HG02852 (cell line): ENCODE data around the gene VAV2.
"Not testable (repeated sequence)": the region's sequence is repeated elsewhere in the genome, so short reads cannot be mapped to it uniquely, and the experiment has no call there.

Source experiments
- ATAC-seq: cut with Tn5 transposase; IDR thresholded peaks from one replicate; pipeline ENCODE4 v1.9.1; 2021; ENCODE audit warnings: mild to moderate bottlenecking, moderate library complexity; ENCODE audit not compliant: unreplicated experiment

Gene VAV2

GRCh38 chr9:133939845-133940244 lies 52.3 kb downstream of the VAV2 start:
- ATAC-seq = no peak

DNA sequence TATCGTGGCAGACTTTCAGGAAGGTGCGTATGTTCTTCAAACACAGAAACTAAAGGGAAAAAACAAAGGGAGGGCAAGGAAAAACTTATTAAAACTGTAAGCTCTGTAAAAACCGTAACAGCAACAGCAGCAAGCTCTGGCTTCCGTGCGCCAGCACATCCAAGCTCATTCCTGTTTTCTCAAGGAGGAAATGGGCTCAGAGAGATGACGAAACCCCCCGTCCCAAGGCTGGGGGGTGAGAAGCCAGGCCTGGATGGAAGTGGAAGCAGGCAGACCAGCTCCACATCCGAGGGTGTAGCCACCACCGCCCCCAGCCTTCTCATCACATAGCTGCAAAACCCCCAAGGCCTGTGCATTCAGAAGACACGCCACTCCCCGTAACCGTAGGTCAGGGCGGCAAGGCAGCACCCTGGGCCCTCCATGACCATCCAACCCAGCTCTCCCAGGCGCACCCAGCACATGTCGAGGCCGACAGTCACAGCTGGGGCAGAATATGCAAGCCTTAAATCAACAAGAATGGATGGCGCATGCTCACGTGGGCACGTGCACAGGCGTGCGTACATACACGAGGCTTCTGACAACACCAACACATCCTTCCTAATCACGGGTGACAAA lies 52.8 kb downstream of the VAV2 start:
- no peak for ATAC-seq

DNA sequence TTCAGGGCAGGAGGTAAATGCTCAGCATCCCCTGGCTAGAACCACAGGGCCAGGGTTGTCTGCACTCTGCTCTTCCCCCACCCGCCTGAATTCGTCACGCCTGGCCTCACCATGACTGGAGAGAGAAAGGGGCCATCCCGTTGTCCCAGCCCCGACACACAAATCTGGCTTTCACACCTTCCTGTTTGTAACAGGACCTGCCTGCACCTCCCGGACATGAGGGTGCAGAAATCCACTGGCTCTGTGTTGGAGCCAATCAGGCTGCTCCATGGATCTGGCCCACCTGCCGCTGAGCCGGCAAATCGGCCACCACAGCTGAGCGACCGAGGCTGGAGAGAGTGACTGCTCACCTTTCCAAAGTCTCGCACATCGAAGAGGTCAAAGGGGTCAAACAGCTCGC lies 53.4 kb downstream of the VAV2 start:
- ATAC-seq = no peak

GRCh38 chr9:133938086-133938485 lies 54.0 kb downstream of the VAV2 start:
- ATAC-seq = no peak

- no peak for ATAC-seq
Measured at GRCh38 chr9:133937120-133937519, 55.0 kb downstream of the VAV2 start.

GRCh38 chr9:133935328-133936005 lies 56.7 kb downstream of the VAV2 start:
- no peak for ATAC-seq

DNA sequence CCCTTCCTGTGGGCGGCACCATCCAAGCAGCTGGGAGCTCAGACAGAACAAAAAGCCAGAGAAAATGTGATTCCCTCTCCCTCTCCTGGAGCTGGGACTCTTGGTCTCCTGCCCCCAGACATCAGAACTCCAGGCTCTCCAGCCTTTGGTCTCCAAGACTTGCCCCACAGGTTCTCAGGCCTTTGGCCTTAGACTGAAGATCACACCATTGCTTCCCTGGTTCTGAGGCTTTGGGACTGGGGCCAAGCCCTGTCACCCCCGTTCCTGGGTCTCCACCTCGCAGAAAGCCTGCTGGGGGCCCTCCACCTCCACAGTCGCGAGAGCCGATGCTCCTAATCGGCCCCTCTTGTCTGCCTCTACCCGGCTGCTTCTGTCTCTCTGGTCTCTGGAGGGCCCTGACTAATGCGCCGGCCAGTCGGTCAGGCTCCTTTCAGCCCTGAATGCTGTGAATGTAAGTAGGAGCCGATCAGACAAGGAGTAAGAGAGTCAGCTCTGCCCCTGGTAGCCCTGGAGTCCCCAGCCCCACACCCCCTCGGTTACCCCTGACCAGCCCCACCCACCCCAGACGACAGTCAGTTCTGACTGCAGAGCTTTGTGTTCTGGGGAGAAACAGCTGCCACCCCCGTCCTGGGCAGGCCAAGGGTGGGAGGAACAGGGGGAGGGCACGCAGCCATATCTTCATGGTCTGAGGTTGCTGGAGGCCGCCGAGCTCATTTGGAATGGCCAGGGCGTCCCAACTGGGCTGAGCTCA lies 57.5 kb downstream of the VAV2 start:
- no peak for ATAC-seq

DNA sequence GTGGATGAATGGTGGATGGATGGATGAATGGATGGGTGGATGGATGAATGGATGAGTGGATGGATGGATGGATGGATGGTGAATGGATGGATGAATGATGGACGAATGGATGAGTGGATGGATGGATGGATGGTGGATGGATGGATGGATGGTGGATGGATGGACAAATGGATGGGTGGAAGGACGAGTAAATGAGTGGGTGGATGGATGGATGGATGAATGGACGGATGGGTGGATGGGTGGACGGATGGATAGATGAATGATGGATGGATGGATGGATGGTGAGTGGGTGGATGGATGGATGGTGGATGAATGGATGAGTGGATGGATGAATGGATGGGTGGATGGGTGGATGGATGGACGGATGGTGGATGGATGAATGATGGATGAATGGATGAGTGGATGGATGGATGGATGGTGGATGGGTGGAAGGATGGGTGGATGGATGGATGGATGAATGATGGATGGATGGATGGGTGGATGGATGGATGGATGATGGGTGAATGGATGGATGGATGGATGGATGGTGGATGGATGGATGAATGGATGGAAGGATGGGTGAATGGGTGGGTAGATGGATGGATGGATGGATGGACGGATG lies 58.6 kb downstream of the VAV2 start:
- no peak for ATAC-seq

DNA sequence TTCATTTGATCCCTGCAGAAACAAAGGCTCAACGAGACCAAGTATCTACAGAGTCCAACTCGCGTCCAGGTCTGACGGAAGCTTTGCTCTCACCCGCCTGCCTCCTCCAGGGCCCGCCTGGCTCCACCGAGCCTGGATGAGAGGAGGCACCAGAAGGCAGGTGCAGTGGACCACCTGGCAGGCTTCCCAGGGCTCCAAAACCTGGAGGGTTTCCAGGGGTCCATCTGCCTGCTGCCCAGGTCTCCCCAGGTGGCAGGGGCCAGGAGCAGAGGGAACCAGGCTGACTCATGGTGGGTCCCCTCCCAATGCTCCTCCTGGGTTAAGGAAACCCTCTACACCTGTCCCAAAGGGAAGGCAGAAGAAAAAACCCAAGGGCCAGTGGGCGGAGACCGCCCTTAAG lies 59.5 kb downstream of the VAV2 start:
- ATAC-seq = no peak

DNA sequence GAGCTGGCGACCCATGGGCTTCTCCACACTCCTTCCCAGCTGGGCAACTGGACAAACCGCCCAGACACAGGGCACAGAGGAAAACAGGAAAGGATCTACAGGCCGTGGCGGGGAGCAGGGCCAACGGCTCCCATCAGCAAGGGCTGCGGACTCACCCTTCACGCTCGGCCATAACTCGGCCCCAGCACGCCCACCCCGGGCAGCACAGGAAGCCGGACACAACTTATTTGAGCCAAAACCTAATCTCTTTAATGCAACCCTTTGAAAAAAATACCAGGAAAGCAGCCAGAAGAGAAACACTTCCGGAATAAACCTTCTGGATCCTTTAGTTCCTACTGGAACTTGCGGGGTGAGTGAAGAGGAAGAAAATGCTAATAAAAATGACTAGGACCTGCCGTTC lies 59.9 kb downstream of the VAV2 start:
- no peak for ATAC-seq

DNA sequence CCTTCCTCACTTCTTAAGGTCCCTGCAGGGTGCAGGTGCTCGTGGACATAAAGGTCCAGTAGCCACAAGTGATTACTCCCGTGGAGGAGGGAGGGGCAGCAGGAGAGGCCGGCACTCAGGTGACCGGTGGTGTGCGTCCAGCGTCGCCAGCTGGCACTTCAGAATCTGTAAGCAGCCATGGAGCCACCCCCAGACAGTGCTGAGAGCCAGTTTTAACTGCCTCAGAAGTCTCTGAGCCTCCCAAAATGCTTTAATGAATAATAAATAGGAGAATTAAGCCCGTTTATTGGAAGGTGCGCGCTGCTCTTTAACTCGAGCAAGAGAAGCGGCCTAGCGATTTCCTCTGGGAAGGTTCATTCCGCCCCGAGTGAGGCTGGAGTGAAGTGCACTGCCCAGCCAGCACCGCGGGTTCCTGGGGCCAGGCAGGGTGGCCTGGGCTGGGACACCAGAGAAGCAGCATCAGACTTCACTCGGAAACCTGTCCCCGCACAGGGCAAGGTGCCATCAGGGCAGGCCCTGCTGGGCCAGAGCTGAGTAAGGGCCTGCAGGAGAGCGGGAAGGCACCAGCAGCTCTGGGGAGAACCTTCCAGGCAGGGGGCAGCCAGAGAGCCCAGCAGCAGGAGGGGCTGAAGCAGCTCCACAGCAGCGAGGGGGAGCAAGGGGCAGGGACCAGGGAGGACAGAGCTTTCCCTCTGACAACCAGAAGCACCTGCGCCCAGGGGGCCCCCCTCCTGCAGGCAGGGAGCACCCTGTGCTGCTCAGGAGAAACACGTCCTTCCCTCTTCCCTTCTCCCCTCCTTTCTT lies 61.2 kb downstream of the VAV2 start:
- ATAC-seq = no peak

- no peak for ATAC-seq
Measured at GRCh38 chr9:133930046-133930681, 62.0 kb downstream of the VAV2 start.

- ATAC-seq = no peak
Measured at GRCh38 chr9:133929599-133929998, 62.5 kb downstream of the VAV2 start.

DNA sequence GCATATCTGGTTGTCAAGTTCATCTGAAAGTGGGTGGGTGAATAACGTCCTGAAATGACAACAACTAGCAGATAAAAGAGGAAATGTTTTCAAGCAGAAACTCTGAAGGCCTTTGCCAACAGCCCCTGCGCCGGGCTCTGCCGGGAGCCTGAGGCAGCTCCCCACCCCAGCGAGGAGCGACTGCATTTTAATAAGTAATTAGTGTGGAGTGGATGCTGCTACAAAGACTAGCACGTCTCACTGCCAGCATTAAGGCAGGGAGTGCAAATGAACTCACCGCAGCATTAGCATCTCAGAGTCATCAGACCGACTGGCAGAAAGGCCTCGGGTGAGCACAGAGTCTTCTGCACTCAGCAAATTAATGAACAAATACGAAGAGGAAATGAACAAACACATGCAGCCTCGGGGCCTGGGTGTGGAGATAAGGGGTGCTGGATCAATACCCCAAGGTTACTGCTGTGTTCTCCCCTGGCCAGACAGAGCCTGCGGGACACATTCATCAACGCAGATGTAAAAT lies 63.8 kb downstream of the VAV2 start:
- ATAC-seq = no peak

DNA sequence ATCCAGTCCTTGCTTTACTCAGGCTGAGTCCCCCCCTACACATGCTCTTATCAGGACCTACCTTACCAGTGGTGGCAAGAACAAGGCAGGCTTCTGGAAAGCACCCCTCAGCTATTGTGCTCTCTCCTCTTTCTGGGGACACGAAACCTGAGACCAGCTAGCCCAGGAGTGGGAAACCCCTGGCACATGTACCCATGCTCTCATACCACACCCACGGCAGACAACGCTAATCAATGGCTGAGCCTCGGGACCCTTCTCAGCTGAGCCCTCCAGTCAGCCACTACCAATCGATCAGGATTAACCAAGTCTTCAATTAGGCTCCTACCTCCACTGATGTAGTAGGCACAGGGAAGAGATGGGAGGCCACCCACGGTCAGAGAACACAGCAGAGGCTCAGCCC lies 65.1 kb downstream of the VAV2 start:
- no peak for ATAC-seq

DNA sequence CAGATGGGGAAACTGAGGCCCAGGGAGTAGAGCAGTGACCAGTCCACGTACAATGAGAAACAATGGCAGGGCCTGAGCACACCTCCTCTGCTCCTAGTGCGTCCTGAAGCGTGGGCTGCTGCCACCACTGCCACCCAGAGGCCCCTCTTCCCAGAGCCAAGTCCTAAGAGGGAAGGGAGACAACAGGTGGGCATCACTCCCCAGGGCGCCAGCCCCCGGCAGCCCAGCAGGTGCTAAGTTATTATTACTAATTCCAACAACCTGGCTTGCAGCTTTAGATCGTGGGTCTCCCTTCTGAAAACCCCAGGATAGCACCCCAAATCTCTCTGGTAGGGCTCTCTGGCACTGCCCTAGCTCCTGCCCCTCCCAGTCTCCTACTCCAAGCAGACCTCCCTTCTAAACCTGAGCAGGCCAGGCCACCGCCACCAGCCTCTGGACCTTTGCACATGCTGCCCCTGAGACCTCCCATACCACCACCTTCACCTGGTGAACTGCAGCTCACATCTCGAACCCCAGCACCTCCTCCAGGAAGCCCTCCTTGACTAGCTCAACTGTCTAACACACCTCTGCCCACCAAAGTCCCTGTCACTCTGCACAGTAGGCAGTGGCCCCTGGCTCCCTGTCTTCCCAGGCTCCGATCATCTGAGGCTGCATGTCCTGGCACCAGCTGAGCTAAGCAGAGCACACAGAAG lies 65.8 kb downstream of the VAV2 start:
- no peak for ATAC-seq

DNA sequence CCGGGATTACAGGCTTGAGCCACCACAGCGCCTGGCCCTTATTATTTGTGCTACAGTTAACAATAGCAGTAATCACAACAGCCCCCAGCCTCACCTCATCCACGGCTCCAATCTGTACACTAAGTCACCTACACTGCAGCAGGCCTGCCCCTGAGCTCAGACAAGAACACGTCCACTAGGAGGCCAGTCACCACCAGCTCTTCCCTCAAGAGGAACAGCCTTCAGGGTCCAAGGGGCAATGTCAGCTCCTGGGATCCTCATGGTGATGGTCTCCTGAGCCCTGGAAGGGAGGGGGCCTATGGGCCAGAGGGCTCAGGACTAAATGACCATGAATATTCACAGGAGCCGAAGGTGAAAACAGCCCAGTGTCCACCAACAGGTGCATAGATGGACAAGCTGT lies 67.7 kb downstream of the VAV2 start:
- ATAC-seq = no peak

DNA sequence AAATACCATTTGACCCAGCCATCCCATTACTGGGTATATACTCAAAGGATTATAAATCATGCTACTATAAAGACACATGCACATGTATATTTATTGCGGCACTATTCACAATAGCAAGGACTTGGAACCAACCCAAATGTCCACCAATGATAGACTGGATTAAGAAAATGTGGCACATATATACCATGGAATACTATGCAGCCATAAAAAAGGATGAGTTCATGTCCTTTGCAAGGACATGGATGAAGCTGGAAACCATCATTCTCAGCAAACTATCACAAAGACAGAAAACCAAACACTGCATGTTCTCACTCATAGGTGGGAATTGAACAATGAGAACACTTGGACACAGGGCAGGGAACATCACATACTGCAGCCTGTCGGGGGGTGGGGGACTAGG lies 68.5 kb downstream of the VAV2 start:
- ATAC-seq = not testable (repeated sequence)

GRCh38 chr9:133921866-133922265 lies 70.3 kb downstream of the VAV2 start:
- no peak for ATAC-seq

GRCh38 chr9:133920471-133920870 lies 71.7 kb downstream of the VAV2 start:
- ATAC-seq = no peak
